NT2/D1 (cell line): ENCODE results near the gene RAD18.

Experiments
- SUZ12 ChIP-seq: IDR thresholded peaks from 2 replicates; pipeline ENCODE4 v1.6.1; 2011; ENCODE audit not compliant: insufficient read length, insufficient read depth; ENCODE audit errors: extremely low read depth
- YY1 ChIP-seq: IDR thresholded peaks from 2 replicates; pipeline ENCODE4 v1.6.1; 2011; ENCODE audit not compliant: insufficient read length, insufficient read depth

- no peak for TF ChIP-seq SUZ12
- TF ChIP-seq YY1, result no peak
Observed at GRCh38 chr3:8838234-8838633, 125.0 kb downstream of the RAD18 start.
